HepG2 (cell line): Measurements from ENCODE around the gene UBTD1. TPM values are rescaled to one million over a fixed set of nuclear protein-coding genes. Genes with fewer than 3 reads are reported as not detected.

Experiments used
- ATAC-seq: fragments of 200-7000 bp; cut with Tn5 transposase; 3 replicates; pipeline ENCODE4 v1.9.1; 2020; ENCODE audit warnings: mild to moderate bottlenecking, moderate library complexity
- BruUV-seq: library from RNA; stranded (reverse); fragments of 400-500 nt; replicated peaks from 2 replicates; lab custom pipeline; 2021; lab: Mats Ljungman, UMichigan
- CTCF ChIA-PET: fragments of 300-600 bp; formaldehyde crosslinking; extraction: SDS; loops from one replicate; lab custom pipeline; 2021; ENCODE audit warnings: low total read pairs, inconsistent platforms, low intra/inter-chr PET ratio; lab: Yijun Ruan, JAX
- POLR2A ChIA-PET: fragments of 350-600 bp; sonication (Branson Sonifier 250); formaldehyde crosslinking; loops from one replicate; lab custom pipeline; 2020; ENCODE audit warnings: antibody characterized with exemption, inconsistent platforms; lab: Yijun Ruan, JAX
- DNase-seq: peaks from one replicate; pipeline ENCODE4 v3.0.0-alpha.2; 2015; ENCODE audit warnings: low spot score
- FAIRE-seq: peaks from 3 replicates; lab custom pipeline; 2011; peaks lifted over from hg19 to GRCh38; lab: Jason Lieb, UNC
- H2AFZ ChIP-seq: one replicate; pipeline ENCODE4 v1.6.1; 2011; ENCODE audit warnings: low read length, inconsistent platforms
- H3K27ac ChIP-seq: fragments of 300-600 bp; 3 replicates; pipeline ENCODE4 v1.8.0; 2011; ENCODE audit warnings: mixed run types, mild to moderate bottlenecking, mixed read lengths, low read length, inconsistent platforms; ENCODE audit not compliant: insufficient read depth; ENCODE audit errors: extremely low read length
- H3K27me3 ChIP-seq, 2 experiments: fragments of 200-600 bp in 1 of 2; 2 replicates in 1 of 2; 3 replicates in 1 of 2; pipeline versions ENCODE4 v1.6.0 to v1.8.0; 2011; ENCODE audit warnings: low read length in 2 of 2, mild to moderate bottlenecking in 2 of 2, moderate library complexity in 2 of 2, inconsistent platforms in 1 of 2; ENCODE audit not compliant: insufficient read depth in 2 of 2, control insufficient read depth in 1 of 2
- H3K36me3 ChIP-seq, 2 experiments: fragments of 200-600 bp in 1 of 2; replicated peaks in 1 of 2; 2 replicates in 1 of 2; 3 replicates in 1 of 2; pipeline versions ENCODE4 v1.5.1 to v1.8.0; 2011; ENCODE audit warnings: low read length in 2 of 2, inconsistent platforms in 1 of 2; ENCODE audit not compliant: insufficient read depth in 2 of 2, control insufficient read depth in 1 of 2
- H3K4me1 ChIP-seq: 2 replicates; pipeline ENCODE4 v1.5.1; 2012; ENCODE audit warnings: low read length, inconsistent platforms; ENCODE audit not compliant: insufficient read depth
- H3K4me2 ChIP-seq: 2 replicates; pipeline ENCODE4 v1.6.0; 2011; ENCODE audit warnings: low read depth, low read length, inconsistent platforms
- H3K4me3 ChIP-seq, 3 experiments: fragments of 200-600 bp in 1 of 3; sonication (generic), shearing (Covaris generic) in 1 of 3; replicated peaks in 1 of 3; 2 replicates each; pipeline ENCODE4 v1.5.1; 2011 to 2016; ENCODE audit warnings: low read length in 3 of 3, inconsistent platforms in 2 of 3, low read depth in 2 of 3, mild to moderate bottlenecking in 2 of 3, control low read depth in 1 of 3, mixed read lengths in 1 of 3; ENCODE audit not compliant: insufficient read depth in 1 of 3
- H3K79me2 ChIP-seq: one replicate; pipeline ENCODE4 v1.6.1; 2011; ENCODE audit warnings: low read length, inconsistent platforms; ENCODE audit not compliant: insufficient read depth
- H3K9ac ChIP-seq: 2 replicates; pipeline ENCODE4 v1.6.0; 2011; ENCODE audit warnings: mild to moderate bottlenecking, low read depth, low read length, inconsistent platforms; ENCODE audit not compliant: insufficient read depth
- H3K9me3 ChIP-seq: 2 replicates; pipeline ENCODE4 v1.5.1; 2012; ENCODE audit warnings: mild to moderate bottlenecking, low read length
- H4K20me1 ChIP-seq: 2 replicates; pipeline ENCODE4 v1.6.0; 2011; ENCODE audit warnings: inconsistent platforms, mild to moderate bottlenecking, low read length, moderate library complexity; ENCODE audit not compliant: insufficient read depth
- KMT2B ChIP-seq: IDR thresholded peaks from 2 replicates; pipeline ENCODE4 v1.6.1; 2016; ENCODE audit warnings: missing genetic modification reagents, missing compliant biosample characterization
- NR2F6 ChIP-seq, 2 experiments: IDR thresholded peaks; 2 replicates each; pipeline ENCODE4 v1.6.1; 2016; ENCODE audit warnings: antibody characterized with exemption in 1 of 2, mild to moderate bottlenecking in 1 of 2
- SALL1 ChIP-seq: sonication (generic); formaldehyde crosslinking; IDR thresholded peaks from 2 replicates; pipeline ENCODE4 v1.8.0; 2022; ENCODE audit warnings: mild to moderate bottlenecking, missing genetic modification reagents
- SMC3 ChIP-seq: IDR thresholded peaks from 2 replicates; pipeline ENCODE4 v1.6.1; 2011; ENCODE audit warnings: low read length, improper control_type of control experiment
- STAG1 ChIP-seq: sonication (generic); formaldehyde crosslinking; IDR thresholded peaks from 2 replicates; pipeline ENCODE4 v1.4.0; 2020; ENCODE audit warnings: missing genetic modification reagents
- STAT5B ChIP-seq: sonication (generic); formaldehyde crosslinking; IDR thresholded peaks from 2 replicates; pipeline ENCODE4 v1.4.0; 2020; ENCODE audit warnings: missing genetic modification reagents
- TEAD3 ChIP-seq: optimal IDR thresholded peaks from 2 replicates; pipeline ENCODE3; 2016; ENCODE audit warnings: borderline replicate concordance
- XRCC5 ChIP-seq: fragments of 200-400 bp; formaldehyde crosslinking; optimal IDR thresholded peaks from 2 replicates; pipeline ENCODE3; 2017; ENCODE audit warnings: mild to moderate bottlenecking, low read length
- ZNF143 ChIP-seq: sonication (generic); formaldehyde crosslinking; IDR thresholded peaks from 2 replicates; pipeline ENCODE4 v1.4.0; 2020; ENCODE audit warnings: missing genetic modification reagents
- ZNF335 ChIP-seq: sonication (generic); formaldehyde crosslinking; IDR thresholded peaks from 2 replicates; pipeline ENCODE4 v1.4.0; 2020; ENCODE audit warnings: missing genetic modification reagents
- ZNF619 ChIP-seq: sonication (generic); formaldehyde crosslinking; IDR thresholded peaks from 2 replicates; pipeline ENCODE4 v1.4.0; 2020; ENCODE audit warnings: mild to moderate bottlenecking, missing genetic modification reagents
- WGBS: methylation state at CpG from one replicate; pipeline ENCODE4 v1.1.6; 2017; ENCODE audit warnings: low lambda C conversion rate; 5-methylcytosine and 5-hydroxymethylcytosine counted together
- in situ Hi-C: cut with HindIII; loops from 2 replicates; pipeline ENCODE4 v1.10.0; 2017; ENCODE audit warnings: low pct_unique_long_range_greater_than_20kb; ENCODE audit not compliant: extremely low pct_ligation_motif_present
- intact Hi-C: fragments of 100-400 bp; cut with micrococcal nuclease; formaldehyde crosslinking; loops from one replicate; pipeline ENCODE4 v1.10.0; 2022; ENCODE audit not compliant: unreplicated experiment
- polyA plus RNA-seq, 8 experiments: library from polyadenylated mRNA; depleted of rRNA in 3 of 8; stranded (reverse) in 7 of 8; unstranded in 1 of 8; fragments of >200 nt; fragmentation: Illumina TruSeq in 4 of 8; extraction: Trizol in 4 of 8; gene quantifications; 2 replicates each; pipeline versions ENCODE4 v1.2.1 to v1.2.3, GENCODE V29; 2011 to 2016; ENCODE audit warnings: low read depth in 4 of 8, missing spikeins in 1 of 8, mixed read lengths in 1 of 8; ENCODE audit not compliant: insufficient read depth in 1 of 8
- total RNA-seq, 5 experiments: library from RNA; depleted of rRNA; stranded (reverse); fragments of >200 nt; fragmentation: Illumina TruSeq; extraction: Trizol; gene quantifications; 2 replicates each; pipeline ENCODE4 v1.2.3, GENCODE V29; 2016; ENCODE audit warnings: low read depth in 1 of 5
- TF ChIP-seq, protein P1 (sequence below): sonication (generic); formaldehyde crosslinking; IDR thresholded peaks from 2 replicates; pipeline ENCODE4 v1.8.1; 2023; ENCODE audit warnings: mild to moderate bottlenecking, missing genetic modification reagents
- TF ChIP-seq, protein P2 (sequence below): IDR thresholded peaks from 2 replicates; pipeline ENCODE4 v1.4.0; 2020; ENCODE audit warnings: mild to moderate bottlenecking, missing genetic modification reagents
- TF ChIP-seq, protein P3 (sequence below): sonication (generic); formaldehyde crosslinking; IDR thresholded peaks from 2 replicates; pipeline ENCODE4 v1.8.0; 2022; ENCODE audit warnings: low read depth, missing genetic modification reagents
- TF ChIP-seq, protein P4 (sequence below): fragments of 450-650 bp; IDR thresholded peaks from 2 replicates; pipeline ENCODE4 v1.6.1; 2017; ENCODE audit warnings: mild to moderate bottlenecking

UBTD1 gene
- total and polyA plus RNA-seq, 2 of the 13 experiments (the other 11 are each of a cell fraction or from before 2014, with no cell fraction given): 7.9 to 10.0 TPM

DNA sequence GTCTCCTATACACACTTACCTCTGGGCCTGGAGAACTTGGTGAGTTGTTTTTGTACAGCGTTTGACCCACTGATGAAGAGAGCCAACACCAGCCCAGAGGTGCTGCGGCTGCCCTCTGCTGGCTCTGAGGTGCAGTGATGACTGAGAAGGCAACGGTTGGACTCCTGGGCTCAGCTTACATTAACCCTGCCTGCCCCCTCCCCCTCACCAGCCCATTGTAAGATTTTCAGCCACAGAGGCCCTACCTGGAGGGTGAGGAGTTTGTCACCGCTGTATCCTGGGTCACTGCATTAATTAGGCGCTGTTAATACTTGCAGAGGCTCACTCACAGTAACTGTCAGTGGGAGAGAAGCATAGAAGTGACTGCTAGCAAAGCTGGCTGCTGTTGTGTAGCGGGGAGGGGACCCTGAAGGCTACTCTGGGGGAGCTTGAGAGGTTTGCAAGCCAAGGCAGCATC is 54.9 kb downstream of the UBTD1 start:
- FAIRE-seq (peak; percentile 90), ATAC-seq (peak; percentile 98), DNase-seq (peak; percentile 62)
- in situ Hi-C loops (loop anchor here (5.0 kb wide), 1 partner anchor 91 kb away; no protein-coding TSS in a partner anchor), intact Hi-C loops (loop anchor here (1.0 to 2.0 kb wide), 4 partner anchors 19 to 146 kb away; partner anchors contain the start of genes MMS19 and UBTD1)
- 33% methylated on average over 4 of the region's 6 CpGs for WGBS
- H3K4me3 ChIP-seq: no peak overlapping the region
- H3K27ac ChIP-seq: no peak overlapping the region
- no peaks in the 10 kb centered on the region for H4K20me1 ChIP-seq
- no peaks in the 10 kb centered on the region for H3K79me2 ChIP-seq
- CTCF ChIA-PET: interaction anchor here (1.6 to 1.8 kb wide), 2 partner anchors 19 to 90 kb away, joined by 13 to 19 read pairs; no protein-coding TSS in a partner anchor
- H3K4me2 ChIP-seq: peak overlapping the region; percentile 10; the same call in 1 of the 2 replicates
- no peaks in the 10 kb centered on the region for H3K9me3 ChIP-seq
- peaks cover 35% of the 10 kb centered on the region for H3K4me1 ChIP-seq
- H3K36me3 ChIP-seq: no peaks in the 10 kb centered on the region
- POLR2A ChIA-PET: interaction anchor here (0.8 kb wide), 2 partner anchors 54 to 90 kb away, joined by 4 read pairs; partner anchors contain the start of gene UBTD1
- no TSS peak for BruUV-seq
- H3K27me3 ChIP-seq: no peaks in the 10 kb centered on the region
- no peak overlapping the region for H2AFZ ChIP-seq
- no peak overlapping the region for H3K9ac ChIP-seq
- TF ChIP-seq ZNF619 (CRISPR knock-in tag): peak; percentile 67; the same call in 1 of the 2 replicates
- peak; percentile 56 for TF ChIP-seq TEAD3 (CRISPR knock-in tag)
- TF ChIP-seq, protein P1, sequence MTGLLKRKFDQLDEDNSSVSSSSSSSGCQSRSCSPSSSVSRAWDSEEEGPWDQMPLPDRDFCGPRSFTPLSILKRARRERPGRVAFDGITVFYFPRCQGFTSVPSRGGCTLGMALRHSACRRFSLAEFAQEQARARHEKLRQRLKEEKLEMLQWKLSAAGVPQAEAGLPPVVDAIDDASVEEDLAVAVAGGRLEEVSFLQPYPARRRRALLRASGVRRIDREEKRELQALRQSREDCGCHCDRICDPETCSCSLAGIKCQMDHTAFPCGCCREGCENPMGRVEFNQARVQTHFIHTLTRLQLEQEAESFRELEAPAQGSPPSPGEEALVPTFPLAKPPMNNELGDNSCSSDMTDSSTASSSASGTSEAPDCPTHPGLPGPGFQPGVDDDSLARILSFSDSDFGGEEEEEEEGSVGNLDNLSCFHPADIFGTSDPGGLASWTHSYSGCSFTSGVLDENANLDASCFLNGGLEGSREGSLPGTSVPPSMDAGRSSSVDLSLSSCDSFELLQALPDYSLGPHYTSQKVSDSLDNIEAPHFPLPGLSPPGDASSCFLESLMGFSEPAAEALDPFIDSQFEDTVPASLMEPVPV (CRISPR knock-in tag): no peak
- no peak for TF ChIP-seq NR2F6 (IDR thresholded peaks at IDR 0.05)
- TF ChIP-seq NR2F6 (CRISPR knock-in tag; IDR thresholded peaks at IDR 0.05): 0 out of 2 replicates have a peak, but pooled peaks have one; percentile 45
- TF ChIP-seq, protein P2, sequence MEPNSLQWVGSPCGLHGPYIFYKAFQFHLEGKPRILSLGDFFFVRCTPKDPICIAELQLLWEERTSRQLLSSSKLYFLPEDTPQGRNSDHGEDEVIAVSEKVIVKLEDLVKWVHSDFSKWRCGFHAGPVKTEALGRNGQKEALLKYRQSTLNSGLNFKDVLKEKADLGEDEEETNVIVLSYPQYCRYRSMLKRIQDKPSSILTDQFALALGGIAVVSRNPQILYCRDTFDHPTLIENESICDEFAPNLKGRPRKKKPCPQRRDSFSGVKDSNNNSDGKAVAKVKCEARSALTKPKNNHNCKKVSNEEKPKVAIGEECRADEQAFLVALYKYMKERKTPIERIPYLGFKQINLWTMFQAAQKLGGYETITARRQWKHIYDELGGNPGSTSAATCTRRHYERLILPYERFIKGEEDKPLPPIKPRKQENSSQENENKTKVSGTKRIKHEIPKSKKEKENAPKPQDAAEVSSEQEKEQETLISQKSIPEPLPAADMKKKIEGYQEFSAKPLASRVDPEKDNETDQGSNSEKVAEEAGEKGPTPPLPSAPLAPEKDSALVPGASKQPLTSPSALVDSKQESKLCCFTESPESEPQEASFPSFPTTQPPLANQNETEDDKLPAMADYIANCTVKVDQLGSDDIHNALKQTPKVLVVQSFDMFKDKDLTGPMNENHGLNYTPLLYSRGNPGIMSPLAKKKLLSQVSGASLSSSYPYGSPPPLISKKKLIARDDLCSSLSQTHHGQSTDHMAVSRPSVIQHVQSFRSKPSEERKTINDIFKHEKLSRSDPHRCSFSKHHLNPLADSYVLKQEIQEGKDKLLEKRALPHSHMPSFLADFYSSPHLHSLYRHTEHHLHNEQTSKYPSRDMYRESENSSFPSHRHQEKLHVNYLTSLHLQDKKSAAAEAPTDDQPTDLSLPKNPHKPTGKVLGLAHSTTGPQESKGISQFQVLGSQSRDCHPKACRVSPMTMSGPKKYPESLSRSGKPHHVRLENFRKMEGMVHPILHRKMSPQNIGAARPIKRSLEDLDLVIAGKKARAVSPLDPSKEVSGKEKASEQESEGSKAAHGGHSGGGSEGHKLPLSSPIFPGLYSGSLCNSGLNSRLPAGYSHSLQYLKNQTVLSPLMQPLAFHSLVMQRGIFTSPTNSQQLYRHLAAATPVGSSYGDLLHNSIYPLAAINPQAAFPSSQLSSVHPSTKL (CRISPR knock-in tag): peak; percentile 36; the same call in 1 of the 2 replicates
- TF ChIP-seq, protein P3, sequence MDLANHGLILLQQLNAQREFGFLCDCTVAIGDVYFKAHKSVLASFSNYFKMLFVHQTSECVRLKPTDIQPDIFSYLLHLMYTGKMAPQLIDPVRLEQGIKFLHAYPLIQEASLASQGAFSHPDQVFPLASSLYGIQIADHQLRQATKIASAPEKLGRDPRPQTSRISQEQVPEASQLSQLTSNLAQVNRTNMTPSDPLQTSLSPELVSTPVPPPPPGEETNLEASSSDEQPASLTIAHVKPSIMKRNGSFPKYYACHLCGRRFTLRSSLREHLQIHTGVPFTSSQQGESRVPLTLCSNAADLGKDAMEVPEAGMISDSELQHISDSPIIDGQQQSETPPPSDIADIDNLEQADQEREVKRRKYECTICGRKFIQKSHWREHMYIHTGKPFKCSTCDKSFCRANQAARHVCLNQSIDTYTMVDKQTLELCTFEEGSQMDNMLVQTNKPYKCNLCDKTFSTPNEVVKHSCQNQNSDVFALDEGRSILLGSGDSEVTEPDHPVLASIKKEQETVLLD (CRISPR knock-in tag): no peak
- peak; percentile 84 for TF ChIP-seq STAG1 (CRISPR knock-in tag)
- no peak for TF ChIP-seq STAT5B (CRISPR knock-in tag)
- TF ChIP-seq XRCC5: peak; percentile 85
- TF ChIP-seq SMC3: peak; percentile 87
- TF ChIP-seq, protein P4, sequence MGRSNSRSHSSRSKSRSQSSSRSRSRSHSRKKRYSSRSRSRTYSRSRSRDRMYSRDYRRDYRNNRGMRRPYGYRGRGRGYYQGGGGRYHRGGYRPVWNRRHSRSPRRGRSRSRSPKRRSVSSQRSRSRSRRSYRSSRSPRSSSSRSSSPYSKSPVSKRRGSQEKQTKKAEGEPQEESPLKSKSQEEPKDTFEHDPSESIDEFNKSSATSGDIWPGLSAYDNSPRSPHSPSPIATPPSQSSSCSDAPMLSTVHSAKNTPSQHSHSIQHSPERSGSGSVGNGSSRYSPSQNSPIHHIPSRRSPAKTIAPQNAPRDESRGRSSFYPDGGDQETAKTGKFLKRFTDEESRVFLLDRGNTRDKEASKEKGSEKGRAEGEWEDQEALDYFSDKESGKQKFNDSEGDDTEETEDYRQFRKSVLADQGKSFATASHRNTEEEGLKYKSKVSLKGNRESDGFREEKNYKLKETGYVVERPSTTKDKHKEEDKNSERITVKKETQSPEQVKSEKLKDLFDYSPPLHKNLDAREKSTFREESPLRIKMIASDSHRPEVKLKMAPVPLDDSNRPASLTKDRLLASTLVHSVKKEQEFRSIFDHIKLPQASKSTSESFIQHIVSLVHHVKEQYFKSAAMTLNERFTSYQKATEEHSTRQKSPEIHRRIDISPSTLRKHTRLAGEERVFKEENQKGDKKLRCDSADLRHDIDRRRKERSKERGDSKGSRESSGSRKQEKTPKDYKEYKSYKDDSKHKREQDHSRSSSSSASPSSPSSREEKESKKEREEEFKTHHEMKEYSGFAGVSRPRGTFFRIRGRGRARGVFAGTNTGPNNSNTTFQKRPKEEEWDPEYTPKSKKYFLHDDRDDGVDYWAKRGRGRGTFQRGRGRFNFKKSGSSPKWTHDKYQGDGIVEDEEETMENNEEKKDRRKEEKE: no peak
- no peak for TF ChIP-seq KMT2B (CRISPR knock-in tag)
- no peak for TF ChIP-seq ZNF143 (CRISPR knock-in tag)
- no peak for TF ChIP-seq ZNF335 (CRISPR knock-in tag)
- peak; percentile 59 for TF ChIP-seq SALL1 (CRISPR knock-in tag)
